ENCODE data around the gene PRRC2B. TPM values are rescaled to one million over a fixed set of nuclear protein-coding genes. Genes with fewer than 3 reads are reported as not detected.

The PRRC2B gene
- total RNA-seq, 1 donor from 2014 or later = 112 TPM

- DNase-seq (ENCODE audit: low read depth) = no peak
- TF ChIP-seq CTCF (conservative IDR thresholded peaks at IDR 0.05; ENCODE audit: low read depth, low read length) = no peak
- H3K4me3 ChIP-seq (ENCODE audit: low read depth, low read length) = no peak overlapping the region
These were observed 67.3 kb downstream of the PRRC2B start for GRCh38 chr9:131461166-131461565.

- no peak for TF ChIP-seq CTCF (conservative IDR thresholded peaks at IDR 0.05; ENCODE audit: low read depth, low read length)
- no peak overlapping the region for H3K4me3 ChIP-seq (ENCODE audit: low read depth, low read length)
- no peak for DNase-seq (ENCODE audit: low read depth)
These were observed 70.6 kb downstream of the PRRC2B start for GRCh38 chr9:131464354-131465000.

GRCh38 chr9:131465401-131465800 lies 71.5 kb downstream of the PRRC2B start:
- no peak overlapping the region for H3K4me3 ChIP-seq (ENCODE audit: low read depth, low read length)
- no peak for DNase-seq (ENCODE audit: low read depth)
- TF ChIP-seq CTCF (conservative IDR thresholded peaks at IDR 0.05; ENCODE audit: low read depth, low read length) = no peak

GRCh38 chr9:131467214-131467935 lies 73.5 kb downstream of the PRRC2B start:
- no peak for DNase-seq (ENCODE audit: low read depth)
- no peak for TF ChIP-seq CTCF (conservative IDR thresholded peaks at IDR 0.05; ENCODE audit: low read depth, low read length)

GRCh38 chr9:131468031-131468430 lies 74.1 kb downstream of the PRRC2B start:
- no peak overlapping the region for H3K4me3 ChIP-seq (ENCODE audit: low read depth, low read length)
- TF ChIP-seq CTCF (conservative IDR thresholded peaks at IDR 0.05; ENCODE audit: low read depth, low read length) = no peak

More at GRCh38 chr9:131467214-131467935, 73.5 kb downstream of the PRRC2B start:
- no peak overlapping the region for H3K4me3 ChIP-seq (ENCODE audit: low read depth, low read length)

GRCh38 chr9:131469356-131469755 lies 75.5 kb downstream of the PRRC2B start:
- no peak for DNase-seq (ENCODE audit: low read depth)
- no peak overlapping the region for H3K4me3 ChIP-seq (ENCODE audit: low read depth, low read length)
- TF ChIP-seq CTCF (conservative IDR thresholded peaks at IDR 0.05; ENCODE audit: low read depth, low read length) = no peak

More at GRCh38 chr9:131468031-131468430, 74.1 kb downstream of the PRRC2B start:
- no peak for DNase-seq (ENCODE audit: low read depth)

All from epithelial cell of proximal tubule (primary cell).